SK-N-SH (cell line): ENCODE data around the gene MUC5AC.

ENCODE experiments used
- CTCF ChIP-seq: fragments of 200-600 bp; sonication (generic); IDR thresholded peaks from 2 replicates; pipeline ENCODE4 v1.6.1; 2017; ENCODE audit warnings: antibody characterized with exemption, mild to moderate bottlenecking, moderate library complexity
- JUND ChIP-seq: IDR thresholded peaks from 2 replicates; pipeline ENCODE4 v1.4.0; 2012
- RAD21 ChIP-seq: IDR thresholded peaks from 2 replicates; pipeline ENCODE4 v1.6.1; 2012; ENCODE audit warnings: mild to moderate bottlenecking, low read length
- RCOR1 ChIP-seq: fragments of 150-350 bp; IDR thresholded peaks from 2 replicates; pipeline ENCODE4 v1.6.1; 2017; ENCODE audit warnings: antibody characterized with exemption, low read length
- SMC3 ChIP-seq: IDR thresholded peaks from 2 replicates; pipeline ENCODE4 v1.6.1; 2012; ENCODE audit warnings: low read depth, low read length, improper control_type of control experiment
- TAF1 ChIP-seq: IDR thresholded peaks from 2 replicates; pipeline ENCODE4 v1.6.1; 2012; ENCODE audit warnings: low read depth, mild to moderate bottlenecking, low read length, moderate library complexity, borderline replicate concordance
- TF ChIP-seq, protein P1 (sequence below): IDR thresholded peaks from 2 replicates; pipeline ENCODE4 v1.6.1; 2012; ENCODE audit warnings: mild to moderate bottlenecking, low read depth, low read length, moderate library complexity
- TF ChIP-seq, protein P2 (sequence below): fragments of 150-350 bp; IDR thresholded peaks from 2 replicates; pipeline ENCODE4 v1.6.1; 2017; ENCODE audit warnings: antibody characterized with exemption, low read length, low read depth, borderline replicate concordance
- TF ChIP-seq, protein P3 (sequence below): IDR thresholded peaks from 2 replicates; pipeline ENCODE4; 2012

DNA sequence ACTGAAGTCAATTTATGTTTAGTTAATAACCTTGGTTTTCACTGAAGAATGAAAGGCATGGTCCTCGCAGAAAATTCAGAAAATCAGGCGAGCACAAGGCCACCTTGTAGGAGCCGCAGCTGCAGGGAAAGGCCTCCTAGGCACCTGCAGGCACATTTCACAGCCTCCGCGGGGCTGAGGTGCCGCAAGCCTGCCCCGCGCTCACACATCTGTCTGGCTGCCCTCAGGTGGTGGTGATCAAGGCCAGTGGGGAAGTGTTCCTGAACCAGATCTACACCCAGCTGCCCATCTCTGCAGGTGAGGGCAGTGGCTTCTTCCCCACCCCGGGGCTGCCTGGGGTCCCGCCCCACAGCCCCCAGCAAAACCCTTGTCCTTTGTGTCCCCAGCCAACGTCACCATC lies 10.5 kb downstream of the MUC5AC start:
- TF ChIP-seq, protein P1, sequence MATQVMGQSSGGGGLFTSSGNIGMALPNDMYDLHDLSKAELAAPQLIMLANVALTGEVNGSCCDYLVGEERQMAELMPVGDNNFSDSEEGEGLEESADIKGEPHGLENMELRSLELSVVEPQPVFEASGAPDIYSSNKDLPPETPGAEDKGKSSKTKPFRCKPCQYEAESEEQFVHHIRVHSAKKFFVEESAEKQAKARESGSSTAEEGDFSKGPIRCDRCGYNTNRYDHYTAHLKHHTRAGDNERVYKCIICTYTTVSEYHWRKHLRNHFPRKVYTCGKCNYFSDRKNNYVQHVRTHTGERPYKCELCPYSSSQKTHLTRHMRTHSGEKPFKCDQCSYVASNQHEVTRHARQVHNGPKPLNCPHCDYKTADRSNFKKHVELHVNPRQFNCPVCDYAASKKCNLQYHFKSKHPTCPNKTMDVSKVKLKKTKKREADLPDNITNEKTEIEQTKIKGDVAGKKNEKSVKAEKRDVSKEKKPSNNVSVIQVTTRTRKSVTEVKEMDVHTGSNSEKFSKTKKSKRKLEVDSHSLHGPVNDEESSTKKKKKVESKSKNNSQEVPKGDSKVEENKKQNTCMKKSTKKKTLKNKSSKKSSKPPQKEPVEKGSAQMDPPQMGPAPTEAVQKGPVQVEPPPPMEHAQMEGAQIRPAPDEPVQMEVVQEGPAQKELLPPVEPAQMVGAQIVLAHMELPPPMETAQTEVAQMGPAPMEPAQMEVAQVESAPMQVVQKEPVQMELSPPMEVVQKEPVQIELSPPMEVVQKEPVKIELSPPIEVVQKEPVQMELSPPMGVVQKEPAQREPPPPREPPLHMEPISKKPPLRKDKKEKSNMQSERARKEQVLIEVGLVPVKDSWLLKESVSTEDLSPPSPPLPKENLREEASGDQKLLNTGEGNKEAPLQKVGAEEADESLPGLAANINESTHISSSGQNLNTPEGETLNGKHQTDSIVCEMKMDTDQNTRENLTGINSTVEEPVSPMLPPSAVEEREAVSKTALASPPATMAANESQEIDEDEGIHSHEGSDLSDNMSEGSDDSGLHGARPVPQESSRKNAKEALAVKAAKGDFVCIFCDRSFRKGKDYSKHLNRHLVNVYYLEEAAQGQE, result no peak
- TF ChIP-seq RAD21 (no peak), CTCF (no peak), SMC3 (no peak), JUND (no peak), RCOR1 (no peak), TAF1 (no peak)
- TF ChIP-seq, protein P2, sequence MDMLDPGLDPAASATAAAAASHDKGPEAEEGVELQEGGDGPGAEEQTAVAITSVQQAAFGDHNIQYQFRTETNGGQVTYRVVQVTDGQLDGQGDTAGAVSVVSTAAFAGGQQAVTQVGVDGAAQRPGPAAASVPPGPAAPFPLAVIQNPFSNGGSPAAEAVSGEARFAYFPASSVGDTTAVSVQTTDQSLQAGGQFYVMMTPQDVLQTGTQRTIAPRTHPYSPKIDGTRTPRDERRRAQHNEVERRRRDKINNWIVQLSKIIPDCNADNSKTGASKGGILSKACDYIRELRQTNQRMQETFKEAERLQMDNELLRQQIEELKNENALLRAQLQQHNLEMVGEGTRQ, result no peak
- TF ChIP-seq, protein P3, sequence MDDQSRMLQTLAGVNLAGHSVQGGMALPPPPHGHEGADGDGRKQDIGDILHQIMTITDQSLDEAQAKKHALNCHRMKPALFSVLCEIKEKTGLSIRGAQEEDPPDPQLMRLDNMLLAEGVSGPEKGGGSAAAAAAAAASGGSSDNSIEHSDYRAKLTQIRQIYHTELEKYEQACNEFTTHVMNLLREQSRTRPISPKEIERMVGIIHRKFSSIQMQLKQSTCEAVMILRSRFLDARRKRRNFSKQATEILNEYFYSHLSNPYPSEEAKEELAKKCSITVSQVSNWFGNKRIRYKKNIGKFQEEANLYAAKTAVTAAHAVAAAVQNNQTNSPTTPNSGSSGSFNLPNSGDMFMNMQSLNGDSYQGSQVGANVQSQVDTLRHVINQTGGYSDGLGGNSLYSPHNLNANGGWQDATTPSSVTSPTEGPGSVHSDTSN, result no peak
